A673 (cell line): ENCODE measurements around the gene MICAL2. TPM values are rescaled to one million over a fixed set of nuclear protein-coding genes. Genes with fewer than 3 reads are reported as not detected.

Source experiments
- BruUV-seq: library from RNA; stranded (reverse); fragments of 400-500 nt; replicated peaks from 2 replicates; lab custom pipeline; 2021; lab: Mats Ljungman, UMichigan
- CTCF ChIA-PET: fragments of 300-600 bp; sonication (Branson Sonifier 250); formaldehyde crosslinking; loops from one replicate; lab custom pipeline; 2022; ENCODE audit warnings: antibody characterized with exemption; lab: Charles Lee
- POLR2A ChIA-PET: fragments of 300-600 bp; sonication (Branson Sonifier 250); formaldehyde crosslinking; loops from one replicate; lab custom pipeline; 2022; ENCODE audit warnings: antibody characterized with exemption; ENCODE audit not compliant: low non-redundant PET; lab: Charles Lee
- DNase-seq: peaks from one replicate; pipeline ENCODE4 v3.0.0-alpha.2; 2015; ENCODE audit warnings: low spot score
- H3K27ac ChIP-seq: fragments of 200-600 bp; sonication (generic); 2 replicates; pipeline ENCODE4 v1.5.1; 2016; ENCODE audit warnings: mixed run types, low read depth, mild to moderate bottlenecking, mixed read lengths, antibody characterized with exemption, low read length; ENCODE audit not compliant: poor library complexity, severe bottlenecking
- H3K27me3 ChIP-seq: fragments of 200-600 bp; sonication (generic); replicated peaks from 2 replicates; pipeline ENCODE4 v1.6.1; 2017; ENCODE audit warnings: mixed run types, low read depth, mild to moderate bottlenecking, mixed read lengths, antibody characterized with exemption, low read length; ENCODE audit not compliant: insufficient read depth, poor library complexity
- H3K36me3 ChIP-seq: fragments of 200-600 bp; sonication (generic); 2 replicates; pipeline ENCODE4 v1.6.1; 2016; ENCODE audit warnings: mixed run types, mild to moderate bottlenecking, mixed read lengths, antibody characterized with exemption, low read length; ENCODE audit not compliant: insufficient read depth, poor library complexity, severe bottlenecking
- H3K4me1 ChIP-seq: fragments of 200-600 bp; sonication (generic); 2 replicates; pipeline ENCODE4 v1.6.1; 2017; ENCODE audit warnings: mixed run types, mild to moderate bottlenecking, mixed read lengths, antibody characterized with exemption, low read length; ENCODE audit not compliant: insufficient read depth, poor library complexity, severe bottlenecking
- H3K4me3 ChIP-seq: fragments of 200-600 bp; sonication (generic); 2 replicates; pipeline ENCODE4 v1.5.1; 2016; ENCODE audit warnings: low read depth, mixed run types, mild to moderate bottlenecking, mixed read lengths, low read length; ENCODE audit not compliant: poor library complexity, severe bottlenecking
- H3K9me3 ChIP-seq: fragments of 200-600 bp; sonication (generic); 2 replicates; pipeline ENCODE4 v1.6.1; 2016; ENCODE audit warnings: mixed run types, low read depth, mild to moderate bottlenecking, mixed read lengths, antibody characterized with exemption, low read length; ENCODE audit not compliant: poor library complexity, severe bottlenecking
- CTCF ChIP-seq: fragments of 300-800, 200-600 bp; sonication (generic); conservative IDR thresholded peaks from 2 replicates; pipeline ENCODE4 v1.5.1; 2017; ENCODE audit warnings: low read depth, mild to moderate bottlenecking, antibody characterized with exemption, low read length, moderate library complexity, mixed read lengths
- EZH2 ChIP-seq: fragments of 200-600 bp; sonication (generic); IDR thresholded peaks from 2 replicates; pipeline ENCODE4 v1.6.1; 2017; ENCODE audit warnings: borderline replicate concordance, low read depth, mild to moderate bottlenecking, mixed read lengths, antibody characterized with exemption, low read length; ENCODE audit not compliant: poor library complexity, severe bottlenecking
- intact Hi-C: fragments of 100-400 bp; cut with micrococcal nuclease; formaldehyde crosslinking; loops from one replicate; pipeline ENCODE4 v1.10.0; 2022; ENCODE audit not compliant: unreplicated experiment
- total RNA-seq: library from RNA; stranded (reverse); gene quantifications from 2 replicates; pipeline ENCODE4 v1.2.3, GENCODE V29; 2021

MICAL2 gene
- total RNA-seq, 1 experiment from 2014 or later = 1.1 TPM

- intact Hi-C loops = no loop called here
- Histone ChIP-seq H3K4me1 (no peaks in the 10 kb centered on the region), H3K4me3 (no peak overlapping the region)
Measured at GRCh38 chr11:12121011-12121410, 10.6 kb downstream of the MICAL2 start.

GRCh38 chr11:12121517-12121916, 11.1 kb downstream of the MICAL2 start:
- BruUV-seq = no TSS peak
- Histone ChIP-seq H3K36me3 (no peaks in the 10 kb centered on the region), H3K27ac (no peak overlapping the region), H3K27me3 (no peaks in the 10 kb centered on the region), H3K4me1 (no peaks in the 10 kb centered on the region), H3K4me3 (no peak overlapping the region), H3K9me3 (no peaks in the 10 kb centered on the region)
- no peak for DNase-seq
- CTCF ChIA-PET = no interaction called here
- POLR2A ChIA-PET = no interaction called here
- no peak for TF ChIP-seq CTCF
- no peak for TF ChIP-seq EZH2
- intact Hi-C loops = no loop called here

More at GRCh38 chr11:12121011-12121410, 10.6 kb downstream of the MICAL2 start:
- H3K9me3 ChIP-seq = no peaks in the 10 kb centered on the region
- no peak overlapping the region for H3K27ac ChIP-seq
- TF ChIP-seq CTCF = no peak
- TF ChIP-seq EZH2 = no peak
- ChIA-PET POLR2A (no interaction called here), CTCF (no interaction called here)
- BruUV-seq = no TSS peak
- DNase-seq = no peak
- H3K36me3 ChIP-seq = no peaks in the 10 kb centered on the region
- H3K27me3 ChIP-seq = no peaks in the 10 kb centered on the region

- H3K4me3 ChIP-seq = no peak overlapping the region
- H3K9me3 ChIP-seq = no peaks in the 10 kb centered on the region
- no peaks in the 10 kb centered on the region for H3K27me3 ChIP-seq
- H3K36me3 ChIP-seq = no peaks in the 10 kb centered on the region
- H3K27ac ChIP-seq = no peak overlapping the region
- intact Hi-C loops = no loop called here
- DNase-seq = peak; percentile 14
- POLR2A ChIA-PET = no interaction called here
- no TSS peak for BruUV-seq
- TF ChIP-seq EZH2 (no peak), CTCF (peak; percentile 37)
- H3K4me1 ChIP-seq = no peaks in the 10 kb centered on the region
- CTCF ChIA-PET = no interaction called here
Measured at GRCh38 chr11:12122083-12122482, 11.7 kb downstream of the MICAL2 start.
